ENCODE results near the gene ST6GALNAC2.

DNA sequence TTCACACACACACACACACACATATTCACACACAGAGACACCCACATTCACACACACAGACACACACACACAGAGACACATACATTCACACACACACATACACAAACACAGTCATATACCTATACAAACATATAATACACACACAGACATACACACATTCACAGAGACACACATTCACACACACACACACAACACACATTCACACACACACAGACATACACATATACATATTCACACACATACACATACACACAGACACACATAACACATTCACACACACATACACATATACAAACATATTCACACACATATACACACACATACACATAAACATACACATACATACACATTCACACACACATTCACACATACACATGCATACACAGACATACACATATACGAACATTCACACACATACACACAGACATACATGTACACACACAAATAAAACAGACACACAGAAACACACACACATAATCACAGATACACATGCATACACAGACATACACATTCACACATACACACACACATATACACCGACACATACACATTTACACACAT is 37.9 kb downstream of the ST6GALNAC2 start:
- TF ChIP-seq CTCF (IDR thresholded peaks at IDR 0.05; ENCODE audit: low read depth, low read length, poor library complexity, severe bottlenecking) (no peak), EZH2phosphoT487 (IDR thresholded peaks at IDR 0.05; ENCODE audit: borderline replicate concordance, low read length) (no peak)
